ENCODE results near the gene PRKAR1B. TPM values are rescaled to one million over a fixed set of nuclear protein-coding genes. Genes with fewer than 3 reads are reported as not detected.

Gene PRKAR1B
- total RNA-seq, 1 experiment from 2014 or later = 14.1 TPM

GRCh38 chr7:604884-605531 lies 122.1 kb downstream of the PRKAR1B start:
- no peaks in the 10 kb centered on the region for H3K9me3 ChIP-seq (ENCODE audit: control insufficient read depth in 1 of 2, insufficient read depth in 1 of 2, low read depth in 1 of 2, low read length in 2 of 2)
- no peaks in the 10 kb centered on the region for H3K79me2 ChIP-seq (ENCODE audit: insufficient read depth, low read length)
- ATAC-seq = no peak
- no peak overlapping the region for H2AFZ ChIP-seq (ENCODE audit: low read depth, low read length, poor library complexity, severe bottlenecking)
- TF ChIP-seq EZH2phosphoT487 (IDR thresholded peaks at IDR 0.05; ENCODE audit: borderline replicate concordance) = no peak
- TF ChIP-seq, protein P1, sequence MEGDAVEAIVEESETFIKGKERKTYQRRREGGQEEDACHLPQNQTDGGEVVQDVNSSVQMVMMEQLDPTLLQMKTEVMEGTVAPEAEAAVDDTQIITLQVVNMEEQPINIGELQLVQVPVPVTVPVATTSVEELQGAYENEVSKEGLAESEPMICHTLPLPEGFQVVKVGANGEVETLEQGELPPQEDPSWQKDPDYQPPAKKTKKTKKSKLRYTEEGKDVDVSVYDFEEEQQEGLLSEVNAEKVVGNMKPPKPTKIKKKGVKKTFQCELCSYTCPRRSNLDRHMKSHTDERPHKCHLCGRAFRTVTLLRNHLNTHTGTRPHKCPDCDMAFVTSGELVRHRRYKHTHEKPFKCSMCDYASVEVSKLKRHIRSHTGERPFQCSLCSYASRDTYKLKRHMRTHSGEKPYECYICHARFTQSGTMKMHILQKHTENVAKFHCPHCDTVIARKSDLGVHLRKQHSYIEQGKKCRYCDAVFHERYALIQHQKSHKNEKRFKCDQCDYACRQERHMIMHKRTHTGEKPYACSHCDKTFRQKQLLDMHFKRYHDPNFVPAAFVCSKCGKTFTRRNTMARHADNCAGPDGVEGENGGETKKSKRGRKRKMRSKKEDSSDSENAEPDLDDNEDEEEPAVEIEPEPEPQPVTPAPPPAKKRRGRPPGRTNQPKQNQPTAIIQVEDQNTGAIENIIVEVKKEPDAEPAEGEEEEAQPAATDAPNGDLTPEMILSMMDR (IDR thresholded peaks at IDR 0.05 in 2 of 3, conservative IDR thresholded peaks at IDR 0.05 in 1 of 3; ENCODE audit: borderline replicate concordance in 1 of 3, insufficient read depth in 1 of 3, low read depth in 2 of 3, low read length in 2 of 3) = no peak
- TF ChIP-seq, protein P2, sequence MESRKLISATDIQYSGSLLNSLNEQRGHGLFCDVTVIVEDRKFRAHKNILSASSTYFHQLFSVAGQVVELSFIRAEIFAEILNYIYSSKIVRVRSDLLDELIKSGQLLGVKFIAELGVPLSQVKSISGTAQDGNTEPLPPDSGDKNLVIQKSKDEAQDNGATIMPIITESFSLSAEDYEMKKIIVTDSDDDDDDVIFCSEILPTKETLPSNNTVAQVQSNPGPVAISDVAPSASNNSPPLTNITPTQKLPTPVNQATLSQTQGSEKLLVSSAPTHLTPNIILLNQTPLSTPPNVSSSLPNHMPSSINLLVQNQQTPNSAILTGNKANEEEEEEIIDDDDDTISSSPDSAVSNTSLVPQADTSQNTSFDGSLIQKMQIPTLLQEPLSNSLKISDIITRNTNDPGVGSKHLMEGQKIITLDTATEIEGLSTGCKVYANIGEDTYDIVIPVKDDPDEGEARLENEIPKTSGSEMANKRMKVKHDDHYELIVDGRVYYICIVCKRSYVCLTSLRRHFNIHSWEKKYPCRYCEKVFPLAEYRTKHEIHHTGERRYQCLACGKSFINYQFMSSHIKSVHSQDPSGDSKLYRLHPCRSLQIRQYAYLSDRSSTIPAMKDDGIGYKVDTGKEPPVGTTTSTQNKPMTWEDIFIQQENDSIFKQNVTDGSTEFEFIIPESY (IDR thresholded peaks at IDR 0.05; ENCODE audit: extremely low read depth, insufficient replicate concordance, low read length) = no peak
- no peak for TF ChIP-seq POLR2A (IDR thresholded peaks at IDR 0.05; ENCODE audit: borderline replicate concordance, extremely low read depth, insufficient read depth, insufficient read length)
- TF ChIP-seq POLR2AphosphoS5 (IDR thresholded peaks at IDR 0.05; ENCODE audit: low read depth, low read length) = no peak
- no peak for TF ChIP-seq SIN3A (IDR thresholded peaks at IDR 0.05; ENCODE audit: low read depth)
- TF ChIP-seq REST (IDR thresholded peaks at IDR 0.05; ENCODE audit: low read depth) = no peak
- no peak for TF ChIP-seq ZFX (IDR thresholded peaks at IDR 0.05)
- no peak for TF ChIP-seq FOSL1 (IDR thresholded peaks at IDR 0.05; ENCODE audit: low read depth)
- no peak for TF ChIP-seq CBX3 (IDR thresholded peaks at IDR 0.05; ENCODE audit: low read depth)
- TF ChIP-seq ATF3 (IDR thresholded peaks at IDR 0.05) = no peak
- no peak for TF ChIP-seq JUND (IDR thresholded peaks at IDR 0.05)
- ChIA-PET POLR2A (no interaction called here), CTCF (no interaction called here), RAD21 (ENCODE audit: low non-redundant PET in 1 of 2, low total read pairs in 2 of 2, uncharacterized antibody in 2 of 2, unreplicated experiment in 2 of 2) (no interaction called here)
- intact Hi-C loops (cut with micrococcal nuclease) = no loop called here
- H4K20me1 ChIP-seq (ENCODE audit: insufficient read depth) = no peaks in the 10 kb centered on the region
- H3K4me2 ChIP-seq (ENCODE audit: low read length) = no peak overlapping the region
- H3K36me3 ChIP-seq (ENCODE audit: control insufficient read depth in 1 of 2, insufficient read depth in 2 of 2, low read length in 2 of 2) = no peaks in the 10 kb centered on the region
- H3K4me1 ChIP-seq (ENCODE audit: control insufficient read depth in 1 of 2, insufficient read depth in 2 of 2, low read length in 2 of 2) = no peaks in the 10 kb centered on the region
- no peaks in the 10 kb centered on the region for H3K27me3 ChIP-seq (ENCODE audit: insufficient read depth, low read length)
- DNase-seq (ENCODE audit: low read depth, low spot score) = no peak
- no peak overlapping the region for H3K4me3 ChIP-seq (replicated peaks in 1 of 2; ENCODE audit: low read depth in 1 of 2, low read length in 2 of 2)
- H3K9me2 ChIP-seq (ENCODE audit: insufficient read depth) = no peaks in the 10 kb centered on the region
- no peak overlapping the region for H3K9ac ChIP-seq (ENCODE audit: low read length)
- no TSS peak for BruUV-seq (replicated peaks)
- H3K27ac ChIP-seq (ENCODE audit: low read depth, low read length) = no peak overlapping the region

All from HCT116 (cell line).